ENCODE results near the gene TCHHL1. TPM values are rescaled to one million over a fixed set of nuclear protein-coding genes. Genes with fewer than 3 reads are reported as not detected.

The TCHHL1 gene
- not detected in 2 replicates for total RNA-seq

GRCh38 chr1:152089014-152089674, at the start of gene TCHHL1:
Gene TCHHL1, minus strand, starts transcription at chr1:152089064. Its CDS starts 921 bp downstream, at chr1:152088143.

GRCh38 chr1:152115344-152115743, 26.5 kb upstream of the TCHHL1 start, which contains the start of gene TCHH:
Gene TCHH, minus strand, starts transcription at chr1:152115444. Its CDS starts 1,364 bp downstream, at chr1:152114080.

GRCh38 chr1:152036267-152037216, 52.3 kb downstream of the TCHHL1 start, which contains the start of gene S100A11:
Gene S100A11, minus strand, starts transcription at chr1:152037004. Its CDS starts 89 bp downstream, at chr1:152036915.

Other genes starting within 250 kb of the TCHHL1 start
- not detected in 2 replicates for gene C2CD4D, start 249.2 kb downstream of the TCHHL1 start, total RNA-seq
- 0.17 TPM in 1 of 2 replicates, not detected in the other for gene THEM5, start 235.4 kb downstream of the TCHHL1 start, total RNA-seq
- 10.6 and 13.2 TPM in 2 replicates for gene THEM4, start 179.6 kb downstream of the TCHHL1 start, total RNA-seq
- gene S100A10, start 95.2 kb downstream of the TCHHL1 start, total RNA-seq, result 107 and 187 TPM in 2 replicates
- 79.0 and 87.0 TPM in 2 replicates for gene S100A11, start 52.1 kb downstream of the TCHHL1 start, total RNA-seq
- under 0.01 TPM in 1 of 2 replicates, not detected in the other for gene TCHH, start 26.4 kb upstream of the TCHHL1 start, total RNA-seq
- gene RPTN, start 70.2 kb upstream of the TCHHL1 start, total RNA-seq, result not detected in 2 replicates
- gene HRNR, start 135.1 kb upstream of the TCHHL1 start, total RNA-seq, result not detected in 2 replicates
- gene FLG, start 236.2 kb upstream of the TCHHL1 start, total RNA-seq, result not detected in 2 replicates

Measured in smooth muscle cell of trachea (primary cell).